ENCODE results near the gene LIPA. TPM values are rescaled to one million over a fixed set of nuclear protein-coding genes. Genes with fewer than 3 reads are reported as not detected.

The LIPA gene
- total and polyA plus RNA-seq, 2 of the 4 experiments (the other 2 are of a cell fraction), result 23.1 to 31.9 TPM

- H3K79me1 ChIP-seq (ENCODE audit: low read depth in 1 of 2, low read length in 2 of 2), result no peaks in the 10 kb centered on the region
- H3K14ac ChIP-seq (replicated peaks; ENCODE audit: low read depth, low read length), result no peak overlapping the region
- no peaks in the 10 kb centered on the region for H4K20me1 ChIP-seq (ENCODE audit: insufficient read depth, low read length)
- no peak overlapping the region for H4K91ac ChIP-seq (ENCODE audit: insufficient read depth, low read depth, low read length)
- H3K4me1 ChIP-seq (ENCODE audit: control insufficient read depth, insufficient read depth, low read length), result no peaks in the 10 kb centered on the region
- H3K4me3 ChIP-seq (ENCODE audit: insufficient read depth, low read depth, low read length), result no peak overlapping the region
- H2AK9ac ChIP-seq (replicated peaks; ENCODE audit: low read depth, low read length, poor library complexity), result no peak overlapping the region
- ATAC-seq (ENCODE audit: low read depth) (no peak), DNase-seq (no peak)
- H2BK20ac ChIP-seq (ENCODE audit: low read depth, low read length), result no peak overlapping the region
- ChIA-PET POLR2A (ENCODE audit: unreplicated experiment) (no interaction called here), CTCF (no interaction called here)
- no peak overlapping the region for H3K9ac ChIP-seq (ENCODE audit: low read depth, low read length)
- H4K8ac ChIP-seq (ENCODE audit: low read depth in 2 of 2, low read length in 2 of 2), result no peak overlapping the region
- H2AFZ ChIP-seq (replicated peaks; ENCODE audit: low read length, poor library complexity), result no peak overlapping the region
- H4K5ac ChIP-seq (ENCODE audit: low read depth, low read length), result no peak overlapping the region
- no peak overlapping the region for H2AK5ac ChIP-seq (ENCODE audit: low read depth, low read length)
- no peak overlapping the region for H2BK15ac ChIP-seq (ENCODE audit: low read depth, low read length)
- dilution Hi-C loops (cut with HindIII; ENCODE audit: low sequenced_read_pairs, unreplicated experiment) (loop anchor here (25.0 kb wide), 1 partner anchor 213 kb away; no protein-coding TSS in a partner anchor), intact Hi-C loops (cut with micrococcal nuclease) (no loop called here), in situ Hi-C loops (cut with MboI; ENCODE audit: low sequenced_read_pairs) (loop anchor here (10.0 kb wide), 1 partner anchor 390 kb away; no protein-coding TSS in a partner anchor)
- no TSS peak for BruUV-seq (replicated peaks)
- H3K9me3 ChIP-seq (ENCODE audit: control insufficient read depth, insufficient read depth, low read length), result no peaks in the 10 kb centered on the region
- H3K9me1 ChIP-seq (ENCODE audit: insufficient read depth, low read length), result no peaks in the 10 kb centered on the region
- H3K4ac ChIP-seq (ENCODE audit: low read depth, low read length), result no peak overlapping the region
- no peak overlapping the region for H3K4me2 ChIP-seq (ENCODE audit: low read depth, low read length)
- WGBS, 2 experiments (ENCODE audit: extremely low coverage in 2 of 2, insufficient read length in 1 of 2), result 94% methylated on average over 11 of the region's 18 CpGs; no CpG with 5 or more reads in 1 of the 2 experiments
- no peak overlapping the region for H3K27ac ChIP-seq (ENCODE audit: insufficient read depth, low read length)
- no peak overlapping the region for H3K23ac ChIP-seq (ENCODE audit: low read depth, low read length)
- no peak overlapping the region for H3K18ac ChIP-seq (ENCODE audit: low read depth, low read length)
- H3K56ac ChIP-seq (ENCODE audit: extremely low read depth, insufficient read depth, low read length), result no peak overlapping the region
- no peaks in the 10 kb centered on the region for H3K36me3 ChIP-seq (ENCODE audit: control insufficient read depth, insufficient read depth, low read length)
- TF ChIP-seq RCOR1 (IDR thresholded peaks at IDR 0.05; ENCODE audit: insufficient replicate concordance, low read length), result no peak
- TF ChIP-seq FOS (IDR thresholded peaks at IDR 0.05; ENCODE audit: low read depth, low read length), result no peak
- TF ChIP-seq RFX5 (IDR thresholded peaks at IDR 0.05; ENCODE audit: low read depth, low read length), result no peak
- no peak for TF ChIP-seq SMC3 (IDR thresholded peaks at IDR 0.05; ENCODE audit: low read depth, low read length)
- no peak for TF ChIP-seq MAZ (IDR thresholded peaks at IDR 0.05; ENCODE audit: borderline replicate concordance, low read depth, low read length)
- TF ChIP-seq ELK1 (IDR thresholded peaks at IDR 0.05; ENCODE audit: borderline replicate concordance, low read depth, low read length), result no peak
- TF ChIP-seq BHLHE40 (IDR thresholded peaks at IDR 0.05; ENCODE audit: low read depth, low read length), result no peak
- no peak for TF ChIP-seq CEBPB (IDR thresholded peaks at IDR 0.05; ENCODE audit: low read depth, low read length)
- no peak for TF ChIP-seq USF2 (IDR thresholded peaks at IDR 0.05; ENCODE audit: low read depth, low read length)
- no peak for TF ChIP-seq POLR2A (IDR thresholded peaks at IDR 0.05; ENCODE audit: low read depth, low read length)
- no peak for TF ChIP-seq MAFK (IDR thresholded peaks at IDR 0.05; ENCODE audit: low read depth, low read length)
- TF ChIP-seq CTCF (conservative IDR thresholded peaks at IDR 0.05; ENCODE audit: low read depth, low read length), result no peak
- TF ChIP-seq CHD1 (IDR thresholded peaks at IDR 0.05; ENCODE audit: low read depth, low read length), result no peak
- TF ChIP-seq MXI1 (IDR thresholded peaks at IDR 0.05; ENCODE audit: borderline replicate concordance, low read depth, low read length), result no peak
- TF ChIP-seq RAD21 (IDR thresholded peaks at IDR 0.05; ENCODE audit: low read length), result no peak
- TF ChIP-seq NFE2L2 (IDR thresholded peaks at IDR 0.05; ENCODE audit: low read depth, low read length), result no peak
- H2BK120ac ChIP-seq (ENCODE audit: low read depth, low read length), result no peak overlapping the region
- no peaks in the 10 kb centered on the region for H3K27me3 ChIP-seq (ENCODE audit: control insufficient read depth, insufficient read depth, low read length)
- no peak overlapping the region for H2BK5ac ChIP-seq (ENCODE audit: low read depth, low read length, poor library complexity, severe bottlenecking)
These were observed 26.7 kb downstream of the LIPA start for GRCh38 chr10:89224739-89225443.

Data from IMR-90 (cell line).